DMS79 treated with DMSO at 0.1 percent for 48 hours (cell line): ENCODE results near the gene DAB1.
"Not testable (repeated sequence)": the region's sequence is repeated elsewhere in the genome, so short reads cannot be mapped to it uniquely, and the experiment has no call there.

Experiments
- DNase-seq: peaks from one replicate; lab custom pipeline; 2025; lab: John Stamatoyannopoulos, UW

Gene DAB1

DNA sequence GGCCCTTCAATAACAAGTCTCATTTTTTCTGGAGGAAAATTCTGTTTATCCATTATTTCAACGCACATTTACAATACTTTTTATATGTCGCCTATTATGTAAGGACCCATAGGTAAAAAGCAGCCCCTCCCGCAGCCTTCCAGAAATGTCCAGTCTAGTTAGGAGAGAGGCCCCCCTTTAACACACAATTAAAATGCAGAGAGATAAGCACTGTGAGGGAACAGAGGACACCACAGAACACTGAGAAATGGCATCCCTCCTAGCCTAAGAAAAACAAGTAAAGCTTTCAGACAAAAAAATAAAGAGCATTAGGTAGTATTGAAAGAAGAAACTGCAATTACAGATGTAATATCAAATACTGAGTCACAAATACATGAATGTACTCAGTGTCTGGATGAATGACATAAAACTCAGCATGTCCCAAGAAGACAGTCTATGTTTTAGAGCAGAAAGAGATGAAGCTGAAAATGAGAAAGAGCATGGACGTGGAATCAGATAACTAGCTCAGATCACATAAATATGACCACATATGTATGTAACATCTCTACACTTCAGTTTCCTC is 62.9 kb downstream of the DAB1 start:
- no peak for DNase-seq

DNA sequence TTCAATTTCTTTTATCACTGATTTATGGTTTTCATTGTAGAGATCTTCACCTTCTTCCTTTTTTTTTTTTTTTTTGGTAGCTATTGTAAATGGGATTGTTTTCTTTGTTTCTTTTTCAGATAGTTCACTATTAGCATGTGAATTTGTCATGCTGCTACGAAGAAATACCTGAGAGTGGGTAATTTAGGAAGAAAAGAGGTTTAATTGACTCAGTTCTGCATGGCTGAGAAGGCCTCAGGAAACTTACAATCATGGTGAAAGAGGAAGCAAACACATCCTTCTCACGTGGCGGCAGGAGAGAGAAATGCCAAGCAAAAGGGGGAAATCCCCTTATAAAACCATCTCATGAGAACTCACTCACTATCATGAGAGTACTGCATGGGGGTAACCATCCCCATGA is 66.4 kb downstream of the DAB1 start:
- DNase-seq: no peak

DNA sequence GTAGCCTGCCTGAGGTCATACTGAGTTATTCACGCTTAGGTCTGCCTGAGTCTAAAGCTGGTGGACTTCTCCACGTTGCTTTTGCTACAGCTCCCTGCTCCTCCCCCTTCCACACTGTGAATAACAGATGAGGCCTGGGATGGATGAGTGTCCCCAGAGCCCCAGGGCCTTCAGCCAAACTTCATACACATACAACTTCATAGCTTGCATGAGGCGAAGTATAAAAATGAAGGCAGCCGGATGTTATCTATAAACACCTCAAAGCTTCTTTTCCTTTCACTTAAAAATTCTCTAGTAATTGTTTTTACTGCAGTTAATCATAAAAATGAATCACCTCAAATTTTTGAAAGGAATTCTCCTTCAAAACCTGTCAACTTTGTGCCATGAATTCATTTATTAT is 70.2 kb downstream of the DAB1 start:
- DNase-seq: no peak

DNA sequence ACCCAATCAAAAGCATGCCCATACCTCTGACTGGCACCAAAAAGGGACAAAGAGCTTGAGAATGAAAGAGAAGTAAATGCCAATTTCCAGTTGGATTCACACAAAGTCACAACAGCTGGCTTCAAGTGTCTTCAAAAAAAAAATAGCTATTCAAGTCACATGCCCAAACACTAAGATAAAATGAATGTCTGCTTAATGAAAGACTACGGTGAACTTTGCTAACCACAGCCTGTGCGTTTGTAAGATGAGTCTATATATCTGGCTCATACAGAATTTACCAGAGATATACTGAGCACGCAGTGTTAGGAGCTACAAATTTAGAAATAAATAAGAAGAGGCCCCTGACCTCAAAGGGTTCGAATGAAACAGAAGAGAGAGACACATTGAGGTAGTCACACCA is 73.2 kb downstream of the DAB1 start:
- no peak for DNase-seq

DNA sequence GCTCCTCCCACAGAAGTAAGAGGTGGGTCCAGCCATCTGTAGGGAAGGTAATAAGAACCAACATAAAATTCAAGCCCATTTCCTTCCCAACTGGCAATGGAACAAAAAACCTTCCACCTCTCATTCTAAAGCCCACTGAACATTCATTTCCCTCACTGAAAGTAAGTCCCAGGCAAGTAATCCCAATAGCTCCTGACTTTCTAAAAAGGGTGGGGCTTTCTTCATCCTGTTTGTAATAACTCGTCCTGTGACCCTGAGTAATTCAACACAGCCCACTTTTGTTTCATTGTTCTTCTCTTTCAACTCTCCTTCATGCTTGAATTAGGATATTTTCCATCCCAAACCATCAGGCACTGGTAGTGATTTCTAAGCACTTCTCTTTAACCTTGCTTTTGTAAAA is 74.9 kb downstream of the DAB1 start:
- no peak for DNase-seq

DNA sequence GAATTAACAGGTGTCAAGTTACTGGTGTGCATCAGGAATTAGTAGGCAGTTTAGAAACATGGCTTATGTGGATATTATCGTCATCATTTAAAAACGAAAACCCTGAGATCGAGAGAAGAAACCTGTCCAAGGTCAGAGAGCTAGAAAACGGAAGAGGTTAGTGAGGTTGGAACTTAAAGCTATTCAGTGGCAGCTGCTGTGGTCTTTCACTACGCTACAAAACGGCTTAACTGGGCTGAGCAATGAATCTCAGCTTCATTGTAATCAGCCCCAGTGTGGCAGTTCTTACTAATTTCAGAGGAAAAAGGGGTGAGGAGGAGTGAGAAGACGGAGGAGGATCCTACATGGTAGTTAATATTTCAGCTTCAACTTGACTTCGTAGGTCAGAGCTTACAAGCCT is 77.9 kb downstream of the DAB1 start:
- no peak for DNase-seq

DNA sequence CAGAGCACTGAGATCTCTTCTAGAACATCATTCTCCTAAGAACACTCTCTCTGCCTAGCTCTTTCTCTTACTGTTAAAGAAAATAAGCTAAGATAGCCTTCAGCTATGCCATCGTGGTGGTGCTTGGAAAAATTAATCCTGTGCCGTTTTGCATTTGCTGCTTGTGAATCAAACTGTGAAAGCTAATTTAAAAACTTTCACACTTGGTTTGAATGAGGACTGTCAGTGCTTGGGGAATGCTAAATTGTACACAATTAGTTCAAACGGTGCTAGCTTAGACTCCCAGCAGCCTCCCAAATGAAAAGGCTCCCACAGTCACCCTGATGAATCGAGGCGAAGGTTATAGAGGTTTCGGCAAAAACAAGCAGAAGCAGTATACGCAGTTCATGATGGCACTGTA is 79.6 kb downstream of the DAB1 start:
- DNase-seq: no peak

DNA sequence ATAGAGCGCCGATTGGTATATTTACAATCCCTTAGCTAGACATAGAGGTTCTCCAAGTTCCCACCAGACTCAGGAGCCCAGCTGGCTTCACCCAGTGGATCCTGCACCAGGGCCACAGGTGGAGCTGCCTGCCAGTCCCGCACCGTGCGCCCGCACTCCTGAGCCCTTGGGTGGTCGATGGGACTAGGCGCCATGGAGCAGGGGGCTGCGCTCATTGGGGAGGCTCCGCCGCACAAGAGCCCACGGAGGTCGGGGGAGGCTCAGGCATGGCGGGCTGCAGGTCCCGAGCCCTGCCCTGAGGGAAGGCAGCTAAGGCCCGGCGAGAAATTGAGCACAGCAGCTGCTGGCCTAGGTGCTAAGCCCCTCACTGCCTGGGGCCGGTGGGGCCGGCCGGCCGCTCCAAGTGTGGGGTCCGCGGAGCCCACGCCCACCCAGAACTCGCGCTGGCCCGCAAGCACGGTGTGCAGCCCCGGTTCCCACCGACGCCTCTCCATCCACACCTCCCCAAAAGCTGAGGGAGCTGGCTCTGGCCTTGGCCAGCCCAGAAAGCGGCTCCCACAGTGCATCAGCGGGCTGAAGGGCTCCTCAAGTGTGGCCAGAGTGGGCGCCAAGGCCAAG is 80.5 kb downstream of the DAB1 start:
- not testable (repeated sequence) for DNase-seq

DNA sequence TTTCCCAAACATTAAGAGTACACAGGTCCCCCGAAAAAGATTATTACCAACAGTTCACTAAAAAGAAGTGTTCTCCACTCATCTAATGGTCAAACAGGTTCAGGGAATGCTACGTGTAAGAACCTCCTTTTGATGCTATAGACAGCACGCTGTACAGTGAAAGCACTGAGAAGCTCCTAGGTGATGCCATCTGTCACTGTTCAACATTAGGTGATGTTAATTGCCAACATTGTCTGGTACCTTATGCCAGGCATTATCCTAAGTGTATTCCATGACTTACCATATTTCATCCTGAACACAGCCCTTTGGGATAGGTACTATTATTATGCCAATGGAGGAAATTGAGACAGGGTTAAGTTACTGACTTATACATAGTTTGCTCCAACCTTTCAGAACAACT is 82.1 kb downstream of the DAB1 start:
- no peak for DNase-seq

DNA sequence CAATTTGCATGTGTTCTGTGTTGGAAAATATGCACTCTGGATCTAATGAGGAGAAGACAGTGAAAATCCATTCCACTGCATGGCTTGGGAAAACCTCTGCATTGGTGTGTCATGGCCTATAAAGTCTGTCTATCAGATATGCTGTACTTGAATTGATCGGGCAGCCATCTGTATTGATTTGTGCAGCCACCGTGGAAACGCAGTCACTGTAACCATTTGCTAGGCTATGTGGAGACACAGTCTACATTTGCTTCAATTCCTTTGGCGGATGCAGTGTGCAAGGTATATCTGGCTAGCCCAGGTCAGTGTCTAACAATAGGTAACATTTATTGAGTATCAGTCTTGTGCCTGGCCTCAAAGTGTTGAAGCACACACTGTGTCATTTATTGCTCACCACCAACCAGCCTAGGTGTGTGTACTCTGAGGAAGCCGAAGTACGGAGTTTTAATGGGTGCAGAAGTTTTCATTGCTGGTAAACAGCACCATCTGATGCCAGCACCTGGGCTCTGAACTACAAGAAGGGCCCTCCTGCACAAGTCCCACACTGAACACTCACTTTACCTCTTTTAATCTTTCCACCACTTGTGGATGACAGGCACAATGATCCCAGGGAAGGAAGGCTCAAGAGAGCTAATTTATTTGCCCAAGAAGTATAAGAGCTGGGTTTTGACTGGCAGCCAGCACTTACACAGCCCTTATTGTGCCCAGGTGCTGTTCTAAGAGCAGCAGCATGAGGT is 83.4 kb downstream of the DAB1 start:
- no peak for DNase-seq

DNA sequence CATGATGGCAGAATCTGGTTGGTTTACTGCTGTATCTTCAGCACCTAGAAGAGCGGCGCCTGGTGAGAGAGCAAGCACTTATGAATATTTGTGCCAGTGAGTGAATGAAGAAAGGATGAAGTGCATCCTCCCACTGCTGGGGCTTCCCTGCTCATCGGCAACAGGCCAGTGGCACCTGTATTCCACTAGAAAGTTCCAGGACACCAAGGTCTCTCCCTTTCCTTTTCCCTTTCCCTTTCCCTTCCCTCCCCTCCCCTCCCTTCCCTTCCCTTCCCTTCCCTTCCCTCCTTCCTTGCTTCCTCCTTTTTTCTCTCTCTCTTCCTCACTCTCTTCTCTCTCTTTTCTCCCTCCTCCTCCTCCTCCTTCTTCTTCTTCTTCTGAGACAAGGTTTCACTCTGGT is 86.2 kb downstream of the DAB1 start:
- no peak for DNase-seq

DNA sequence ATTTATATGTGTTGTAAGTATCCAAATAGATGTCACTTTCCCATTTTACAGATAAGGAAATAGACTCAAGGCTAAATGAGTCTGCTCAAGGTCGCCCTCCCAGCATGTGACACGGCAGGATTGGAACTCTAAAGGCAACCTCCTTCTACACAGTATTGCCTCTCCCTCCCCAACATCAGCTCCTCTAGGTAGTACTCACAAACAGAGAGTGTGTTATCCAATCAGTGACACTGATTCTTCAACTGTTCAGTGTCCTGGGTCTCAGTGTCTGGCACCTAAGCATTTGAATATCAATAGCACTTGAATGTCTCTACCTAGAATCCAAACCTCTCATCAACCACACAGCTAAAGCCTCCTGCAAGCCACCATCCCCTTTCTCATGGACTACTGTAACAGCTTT is 87.1 kb downstream of the DAB1 start:
- DNase-seq: no peak

DNA sequence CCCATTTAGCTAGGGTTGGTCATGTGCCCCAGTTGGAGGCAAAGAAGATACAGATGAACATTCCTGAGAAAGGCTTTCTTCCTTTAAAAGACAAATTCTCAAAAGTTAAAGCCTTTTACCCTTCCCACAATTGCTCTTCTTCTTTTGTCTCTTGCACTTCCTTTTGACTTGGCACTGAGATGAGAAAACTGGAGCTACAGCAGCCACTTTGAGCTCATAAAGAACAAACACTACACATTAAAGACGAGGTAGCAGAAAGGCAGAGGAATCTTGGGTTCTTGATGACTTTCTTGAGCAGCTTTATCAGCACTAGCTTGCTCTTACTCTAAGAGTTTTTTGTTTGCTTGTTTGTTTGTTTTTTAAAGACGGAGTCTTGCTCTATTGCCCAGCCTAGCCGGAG is 92.2 kb downstream of the DAB1 start:
- no peak for DNase-seq

DNA sequence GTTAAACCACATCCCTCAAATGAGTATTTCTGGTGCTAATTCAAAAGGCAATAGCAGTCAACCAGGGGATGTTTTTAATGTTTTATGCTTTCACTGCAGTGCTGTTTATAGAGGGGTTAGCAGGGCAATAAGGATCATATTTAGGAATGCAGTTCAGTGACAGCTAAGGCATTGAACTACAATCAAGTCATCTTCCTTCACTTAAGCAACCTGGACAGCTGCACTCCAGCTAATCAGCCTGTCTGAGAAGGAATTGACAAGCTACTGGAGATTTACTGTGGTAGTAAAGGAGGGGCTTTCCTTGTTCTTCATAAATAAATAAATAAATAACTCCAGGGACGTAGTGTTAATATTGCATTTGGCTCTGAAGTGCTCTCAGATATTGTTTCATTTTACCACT is 93.9 kb downstream of the DAB1 start:
- DNase-seq: no peak

DNA sequence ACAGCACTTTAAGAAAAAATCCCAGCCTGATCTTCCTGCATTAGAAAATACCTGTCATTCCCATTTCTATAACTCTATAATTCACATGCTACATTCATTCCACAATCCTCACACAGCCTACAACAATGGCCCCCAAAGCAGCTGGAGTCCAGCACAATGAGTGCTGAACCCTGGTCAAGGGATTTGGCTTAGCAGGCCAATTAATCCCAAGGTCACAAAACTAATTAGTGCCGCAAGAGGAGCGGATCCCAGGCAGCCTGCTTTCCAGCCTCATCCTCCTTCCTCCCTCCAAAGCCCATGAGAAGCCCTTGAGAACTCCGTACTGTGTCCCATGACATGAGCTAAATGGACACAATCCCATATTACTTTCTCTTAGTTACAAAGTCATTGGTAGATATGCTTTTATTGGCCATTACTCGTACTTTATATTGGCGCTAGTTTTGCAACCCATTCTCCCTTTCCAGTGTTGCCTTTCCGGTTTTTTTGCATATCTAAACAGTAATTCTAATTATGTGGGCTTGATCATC is 94.8 kb downstream of the DAB1 start:
- no peak for DNase-seq

DNA sequence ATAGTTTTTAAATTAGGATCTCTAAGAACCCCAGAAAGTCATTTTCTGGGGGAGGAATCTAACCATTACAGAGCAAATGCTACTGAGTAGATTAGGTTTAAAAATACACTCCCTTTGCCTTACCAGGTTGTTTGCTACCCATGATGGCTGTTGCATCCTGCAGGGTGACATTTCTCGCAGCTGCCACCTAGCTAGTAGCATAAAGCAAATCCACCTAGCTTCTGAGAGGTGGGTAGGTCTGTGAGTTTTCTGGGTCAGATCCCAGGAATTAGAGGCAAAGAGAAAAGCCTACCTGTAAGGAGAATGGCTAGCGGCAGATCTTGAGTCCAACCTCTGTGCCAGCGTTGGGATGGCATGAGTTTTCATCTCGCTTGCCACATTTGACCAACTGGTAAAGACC is 95.9 kb downstream of the DAB1 start:
- no peak for DNase-seq

DNA sequence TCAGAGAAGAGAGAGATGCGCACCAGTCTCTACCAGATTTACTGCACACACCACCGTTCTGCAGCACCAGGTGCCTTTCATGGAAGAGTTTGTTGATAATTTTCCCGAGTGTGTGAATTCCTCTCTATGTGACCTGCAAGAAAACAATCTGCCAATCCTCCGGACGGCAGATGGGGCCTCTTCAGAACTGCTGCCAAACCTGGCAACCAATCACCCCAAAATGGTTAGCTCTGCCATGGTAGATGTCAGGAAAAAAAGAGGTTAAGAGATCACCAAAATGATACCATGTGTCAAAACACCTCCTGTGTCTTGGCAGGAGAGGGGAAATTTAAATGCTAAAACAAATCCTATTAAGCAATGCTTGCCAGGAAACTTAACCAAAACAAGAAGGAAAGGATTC is 96.5 kb downstream of the DAB1 start:
- DNase-seq: no peak

DNA sequence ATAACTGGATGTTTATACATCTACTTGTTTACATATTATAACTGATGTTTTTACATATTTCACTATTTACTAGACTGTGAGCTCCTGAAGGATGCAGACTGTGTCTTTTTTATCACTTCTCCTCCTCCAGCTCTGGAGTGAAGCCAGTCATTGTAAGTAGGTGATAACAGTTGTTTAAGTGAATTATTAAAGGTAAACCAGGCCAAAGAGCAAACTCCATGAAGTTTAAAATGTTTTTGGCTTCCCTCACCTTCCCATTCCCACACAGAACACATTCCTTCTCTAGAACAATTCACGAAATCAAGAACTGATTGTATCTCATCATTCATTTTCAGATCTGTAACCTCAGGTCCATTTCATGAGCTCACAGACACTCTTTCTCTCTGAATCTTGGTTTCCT is 98.3 kb downstream of the DAB1 start:
- DNase-seq: no peak

DNA sequence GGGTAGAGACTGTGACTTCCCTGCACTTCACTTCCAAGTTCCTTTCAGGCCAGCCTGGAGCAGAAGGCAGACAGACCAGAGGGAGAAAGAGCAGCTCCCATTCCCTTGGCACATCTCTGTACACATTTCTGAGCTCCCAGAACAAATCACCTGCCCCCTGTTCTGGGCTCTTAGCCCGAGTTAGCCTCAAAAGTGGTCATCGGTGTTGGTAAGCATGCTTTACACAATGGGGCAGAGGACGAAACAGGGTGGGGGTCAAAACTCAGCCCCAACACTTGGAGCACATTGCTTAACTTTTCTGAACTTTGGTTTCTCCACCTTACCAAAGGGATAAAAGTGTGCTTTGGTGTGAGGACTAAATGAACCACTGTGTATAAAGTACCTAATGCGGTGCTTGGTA is 98.7 kb downstream of the DAB1 start:
- DNase-seq: no peak

DNA sequence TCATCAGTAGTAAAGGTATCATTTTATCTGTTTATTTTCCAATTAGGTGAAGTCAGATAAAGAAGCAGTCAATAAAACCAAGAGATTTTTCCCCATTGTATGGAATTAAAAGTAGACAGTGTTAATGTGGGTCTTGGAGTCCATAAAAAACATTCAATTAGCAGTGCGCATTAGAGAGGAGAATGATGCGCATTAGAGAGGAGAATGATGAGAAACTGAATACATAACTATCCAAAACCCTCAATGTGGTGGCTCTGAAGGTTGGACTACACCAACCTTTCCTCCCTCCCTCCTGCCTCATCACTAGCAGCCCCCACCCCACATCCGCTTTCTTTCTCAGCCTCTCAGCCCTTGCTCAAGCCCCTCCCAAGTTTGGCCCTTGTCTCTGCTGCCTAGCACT is 99.5 kb downstream of the DAB1 start:
- no peak for DNase-seq

DNA sequence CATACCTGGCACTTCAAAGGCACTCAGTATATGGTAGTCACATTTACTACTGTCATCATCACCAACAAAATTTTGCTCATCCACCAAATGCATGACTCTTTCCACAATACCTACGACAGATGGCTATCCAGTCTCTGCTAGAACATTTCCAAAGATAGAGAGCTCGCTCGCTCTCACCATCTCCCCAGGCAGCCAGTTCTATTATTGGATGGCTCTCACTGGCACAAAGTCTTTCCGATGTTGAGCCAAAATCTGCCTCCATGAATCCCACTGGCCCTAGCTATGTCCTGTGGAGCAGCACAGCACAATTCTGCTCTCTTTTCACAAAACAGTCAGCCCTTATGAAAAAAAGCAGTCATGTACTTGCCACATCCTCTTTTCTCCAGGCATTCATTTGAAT is 102.1 kb downstream of the DAB1 start:
- no peak for DNase-seq

DNA sequence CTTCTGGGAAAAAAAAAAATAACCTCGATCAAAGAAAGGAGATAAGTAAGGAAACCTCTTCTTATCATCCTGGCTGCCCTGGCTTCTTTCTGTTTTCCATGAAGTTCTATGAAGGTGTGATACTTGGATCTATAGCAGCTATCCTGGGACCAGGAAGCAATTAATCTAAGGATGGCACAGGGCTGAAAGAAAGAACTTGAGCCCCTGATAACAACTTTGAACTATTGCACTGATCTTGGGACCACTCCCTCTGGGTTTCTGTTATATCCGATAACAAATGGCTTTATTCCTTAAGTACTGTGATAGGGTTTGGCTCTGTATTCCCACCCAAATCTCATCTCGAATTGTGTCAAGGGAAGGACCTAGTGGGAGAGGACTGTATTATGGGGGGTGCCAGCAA is 104.1 kb downstream of the DAB1 start:
- no peak for DNase-seq

DNA sequence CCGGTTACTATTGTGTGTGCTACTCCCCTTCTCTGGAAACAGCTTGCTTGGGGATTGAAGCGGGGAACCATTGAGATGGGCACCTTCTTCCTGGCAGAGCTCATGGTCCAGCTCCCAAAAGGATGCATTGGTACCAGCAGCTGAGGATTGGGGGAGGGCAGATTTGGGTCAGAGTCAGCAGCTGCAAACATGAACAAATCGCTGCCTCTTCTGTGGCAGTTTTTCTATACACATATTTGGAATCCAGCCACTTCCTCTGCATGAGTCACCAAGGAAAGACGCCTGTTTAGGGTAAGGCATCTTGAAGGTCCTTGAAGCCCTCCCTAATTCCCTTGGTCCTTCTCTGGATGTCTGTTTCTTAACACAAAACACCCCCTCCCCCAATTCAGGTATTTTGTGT is 104.7 kb downstream of the DAB1 start:
- no peak for DNase-seq

DNA sequence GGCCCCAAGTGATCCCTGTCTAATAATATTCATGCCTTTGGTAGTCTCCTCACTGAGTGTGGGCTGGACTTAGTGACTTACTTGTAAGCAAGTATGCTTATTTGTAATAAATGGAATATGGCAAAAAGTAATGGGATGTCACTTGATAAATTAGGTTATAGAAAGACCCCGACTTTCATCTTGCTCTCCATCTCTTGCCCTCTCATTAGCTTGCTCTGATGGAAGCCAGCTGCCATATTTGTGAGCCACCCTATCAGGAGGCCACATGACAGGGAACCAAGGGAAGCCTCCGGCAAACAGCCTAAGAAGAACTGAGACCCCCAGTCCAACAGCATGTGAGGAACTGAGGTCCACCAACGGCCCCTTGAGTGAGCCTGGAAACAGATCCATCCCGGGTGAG is 107.0 kb downstream of the DAB1 start:
- DNase-seq: no peak
